Sciatic nerve (tissue), 2 donors: ENCODE measurements around the gene PLCD4. TPM values are rescaled to one million over a fixed set of nuclear protein-coding genes. Genes with fewer than 3 reads are reported as not detected.

ENCODE experiments used
- ATAC-seq: fragments of 200-7000 bp; cut with Tn5 transposase; one replicate; pipeline ENCODE4 v1.9.1; 2020; ENCODE audit warnings: mild to moderate bottlenecking, moderate library complexity
- DNase-seq: peaks from one replicate; pipeline ENCODE4 v3.0.0-alpha.2; 2020; ENCODE audit warnings: low spot score
- intact Hi-C: fragments of 100-400 bp; cut with DNase I; formaldehyde crosslinking; loops from one replicate; pipeline ENCODE4 v1.14.2; 2022
- total RNA-seq: library from RNA; stranded (reverse); fragmentation: NEBNext Ultra II Directional; extraction: Animal tissue kit (Norgen Biotek cat#: 25700); gene quantifications from one replicate; pipeline ENCODE4 v1.2.1, GENCODE V29; 2021
- donor health status: DM: no; HTN: no; CAD: no.
- donor health status: DM: no; HTN: no; CAD: no.

Gene PLCD4
- total RNA-seq, 1 donor from 2014 or later = 9.1 TPM

DNA sequence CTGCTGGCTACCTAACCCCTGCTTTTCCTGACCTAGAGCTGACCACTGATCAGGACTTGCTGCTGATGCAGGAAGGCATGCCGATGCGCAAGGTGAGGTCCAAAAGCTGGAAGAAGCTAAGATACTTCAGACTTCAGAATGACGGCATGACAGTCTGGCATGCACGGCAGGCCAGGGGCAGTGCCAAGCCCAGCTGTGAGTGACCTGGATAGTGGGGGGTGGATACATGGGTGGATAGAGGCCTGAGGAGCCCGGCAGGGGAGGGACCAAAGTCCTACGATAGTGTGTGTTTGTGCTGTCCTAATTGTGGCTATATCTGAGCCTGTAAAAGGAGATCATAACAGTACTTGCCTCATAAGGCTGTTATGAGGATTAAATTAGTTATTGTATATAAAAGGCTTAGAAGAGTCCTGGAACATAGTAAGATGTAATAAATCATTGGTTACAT is 8.2 kb downstream of the PLCD4 start:
- intact Hi-C loops = no loop called here
- DNase-seq (no peak), ATAC-seq (no peak)

DNA sequence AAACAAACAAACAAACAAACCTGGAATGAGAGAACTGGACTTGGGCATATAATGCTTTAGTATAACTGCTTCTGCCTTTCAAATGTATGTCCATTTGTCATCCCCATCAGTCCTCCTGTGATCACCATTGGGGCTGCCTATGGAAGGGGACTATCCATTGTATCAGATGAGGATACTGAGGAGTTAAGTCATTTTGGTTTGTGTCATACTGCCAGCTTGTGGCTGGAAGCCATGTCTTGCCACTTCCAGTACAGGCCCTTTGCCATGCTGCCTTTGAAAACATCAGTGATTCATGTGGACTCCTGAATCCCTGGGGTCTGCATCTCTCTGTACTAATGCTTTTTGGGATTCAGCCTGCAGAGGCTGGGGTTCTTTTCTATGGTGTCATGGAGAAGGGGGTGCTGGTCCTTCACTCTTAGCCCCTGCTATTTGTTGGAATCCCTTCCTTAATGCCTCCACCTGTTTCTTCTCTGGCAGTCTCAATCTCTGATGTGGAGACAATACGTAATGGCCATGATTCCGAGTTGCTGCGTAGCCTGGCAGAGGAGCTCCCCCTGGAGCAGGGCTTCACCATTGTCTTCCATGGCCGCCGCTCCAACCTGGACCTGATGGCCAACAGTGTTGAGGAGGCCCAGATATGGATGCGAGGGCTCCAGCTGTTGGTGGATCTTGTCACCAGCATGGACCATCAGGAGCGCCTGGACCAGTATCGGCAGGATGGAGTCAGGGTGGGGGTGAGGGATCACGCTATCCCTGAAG is 10.6 kb downstream of the PLCD4 start:
- DNase-seq = no peak
- intact Hi-C loops = no loop called here
- ATAC-seq = peak; percentile 26

DNA sequence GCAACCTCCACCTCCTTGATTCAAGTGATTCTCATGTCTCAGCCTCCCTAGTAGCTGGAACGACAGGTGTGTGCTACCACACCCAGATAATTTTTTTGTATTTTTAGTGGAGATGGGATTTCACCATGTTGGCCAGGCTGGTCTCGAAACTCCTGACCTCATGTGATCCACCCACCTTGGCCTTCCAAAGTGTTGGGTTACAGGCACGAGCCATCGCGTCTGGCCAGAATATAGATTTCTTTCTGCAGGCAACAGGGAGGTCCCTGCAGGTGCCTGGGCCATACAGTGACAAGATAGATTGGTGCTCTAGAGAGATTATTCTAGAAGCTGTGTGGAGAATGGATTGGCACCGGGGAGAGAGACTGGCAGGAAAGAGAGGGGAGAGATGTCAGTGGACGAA is 13.3 kb downstream of the PLCD4 start:
- intact Hi-C loops = no loop called here
- ATAC-seq = no peak
- no peak for DNase-seq

DNA sequence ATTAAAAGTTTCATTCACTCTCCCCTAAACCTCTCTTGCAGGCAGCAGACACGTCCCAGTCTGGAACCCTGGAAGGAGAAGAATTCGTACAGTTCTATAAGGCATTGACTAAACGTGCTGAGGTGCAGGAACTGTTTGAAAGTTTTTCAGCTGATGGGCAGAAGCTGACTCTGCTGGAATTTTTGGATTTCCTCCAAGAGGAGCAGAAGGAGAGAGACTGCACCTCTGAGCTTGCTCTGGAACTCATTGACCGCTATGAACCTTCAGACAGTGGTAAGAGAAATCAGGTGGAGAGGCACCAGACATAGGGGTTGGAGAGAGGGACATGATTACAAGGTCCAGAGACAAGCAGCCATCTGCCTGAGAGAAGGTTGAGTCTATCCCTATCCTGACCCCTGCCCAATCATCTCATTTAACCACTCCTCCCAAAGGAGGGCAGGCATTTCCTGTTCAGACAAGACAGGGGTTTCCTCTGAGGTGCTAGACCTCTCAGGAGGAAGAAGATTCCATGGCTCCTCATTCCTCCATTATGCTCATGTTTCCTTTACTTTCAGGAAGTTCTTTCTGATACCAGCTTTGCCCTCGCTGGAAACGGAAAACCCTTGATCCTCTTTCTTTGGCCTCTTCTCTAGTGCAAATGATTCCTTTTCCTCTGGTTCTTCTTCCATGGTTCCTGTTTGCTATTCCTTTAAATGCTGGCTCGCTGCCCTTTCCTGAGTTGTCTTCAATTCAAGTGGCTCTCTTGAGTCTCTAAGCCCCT is 15.1 kb downstream of the PLCD4 start:
- intact Hi-C loops = no loop called here
- DNase-seq (no peak), ATAC-seq (no peak)

DNA sequence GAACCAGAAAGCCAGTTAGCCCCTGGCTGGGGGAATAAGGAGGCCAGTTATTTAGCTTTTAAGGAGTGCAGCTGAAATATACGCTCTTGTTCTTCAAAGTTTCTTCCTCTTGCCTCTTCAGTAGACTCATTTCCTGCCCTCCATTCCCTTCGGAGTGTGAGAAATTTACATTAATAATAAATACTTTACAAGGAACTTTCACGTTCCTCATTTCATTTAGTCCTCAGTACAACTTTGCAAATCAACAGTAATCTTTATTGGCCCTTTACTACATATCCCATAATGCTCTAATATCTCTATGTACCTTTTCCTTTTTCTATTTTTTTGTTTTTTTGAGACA is 15.6 kb downstream of the PLCD4 start:
- ATAC-seq (no peak), DNase-seq (no peak)
- intact Hi-C loops = no loop called here

DNA sequence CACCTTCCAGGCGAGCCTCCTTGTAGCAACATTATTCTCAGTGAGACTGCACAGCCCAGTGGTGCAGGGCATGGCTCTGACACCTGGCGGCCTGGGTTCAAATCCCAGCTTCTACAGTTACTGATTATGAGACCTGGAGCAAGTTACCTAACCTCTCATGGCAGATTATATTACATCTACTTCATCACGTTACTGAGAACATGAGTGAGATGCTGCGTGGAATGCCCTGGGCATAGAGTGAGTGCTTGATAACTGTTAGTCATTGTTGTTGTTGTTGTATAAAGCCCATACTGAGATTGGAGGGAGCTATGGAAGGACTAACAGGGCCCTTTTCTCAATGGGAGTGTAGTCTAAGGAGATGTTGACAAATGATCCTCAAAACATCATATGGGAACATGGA is 18.7 kb downstream of the PLCD4 start:
- DNase-seq (no peak), ATAC-seq (no peak)
- intact Hi-C loops = no loop called here

DNA sequence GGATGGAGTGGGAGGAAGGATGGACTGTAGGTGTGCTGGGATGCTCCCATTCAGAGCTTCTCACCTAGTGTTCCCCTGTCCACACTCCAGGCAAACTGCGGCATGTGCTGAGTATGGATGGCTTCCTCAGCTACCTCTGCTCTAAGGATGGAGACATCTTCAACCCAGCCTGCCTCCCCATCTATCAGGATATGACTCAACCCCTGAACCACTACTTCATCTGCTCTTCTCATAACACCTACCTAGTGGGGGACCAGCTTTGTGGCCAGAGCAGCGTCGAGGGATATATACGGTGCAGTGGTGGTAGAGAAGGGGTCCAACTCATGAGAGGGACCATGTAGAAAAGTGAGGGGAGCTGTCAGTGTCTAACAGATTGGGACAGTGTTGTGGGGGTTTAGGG is 20.2 kb downstream of the PLCD4 start:
- DNase-seq = no peak
- intact Hi-C loops = no loop called here
- ATAC-seq = no peak

DNA sequence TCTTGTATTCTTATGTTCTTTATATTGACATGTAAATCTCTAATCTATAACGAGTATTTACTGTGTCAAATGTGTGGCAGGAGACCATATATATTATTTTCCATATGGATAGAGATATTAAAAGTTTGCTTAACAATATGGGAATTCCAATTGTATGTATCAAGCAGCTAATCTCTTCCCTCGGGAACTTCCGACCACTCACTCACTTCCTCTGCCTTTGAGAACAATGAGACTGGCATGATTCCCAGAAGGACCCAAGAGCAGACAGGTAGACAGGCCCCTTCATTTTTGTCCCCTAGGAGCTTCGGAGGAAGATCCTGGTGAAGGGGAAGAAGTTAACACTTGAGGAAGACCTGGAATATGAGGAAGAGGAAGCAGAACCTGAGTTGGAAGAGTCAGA is 24.1 kb downstream of the PLCD4 start:
- intact Hi-C loops = no loop called here
- no peak for DNase-seq
- ATAC-seq = no peak

DNA sequence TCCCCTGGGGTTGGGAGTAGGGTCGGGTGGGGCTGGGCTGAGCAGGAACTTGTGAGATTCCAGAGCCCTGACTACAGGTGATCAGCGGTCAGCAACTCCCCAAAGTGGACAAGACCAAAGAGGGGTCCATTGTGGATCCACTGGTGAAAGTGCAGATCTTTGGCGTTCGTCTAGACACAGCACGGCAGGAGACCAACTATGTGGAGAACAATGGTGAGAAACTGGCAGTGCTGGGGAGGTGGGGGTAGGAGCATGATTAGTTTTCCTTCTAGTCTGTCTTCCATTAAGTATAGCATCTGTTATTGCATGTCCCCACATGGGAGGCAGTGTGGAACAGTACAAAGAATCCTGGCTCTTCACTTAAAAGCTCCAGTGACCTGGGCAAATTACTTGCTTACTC is 28.0 kb downstream of the PLCD4 start:
- no peak for DNase-seq
- ATAC-seq = no peak
- intact Hi-C loops = no loop called here

DNA sequence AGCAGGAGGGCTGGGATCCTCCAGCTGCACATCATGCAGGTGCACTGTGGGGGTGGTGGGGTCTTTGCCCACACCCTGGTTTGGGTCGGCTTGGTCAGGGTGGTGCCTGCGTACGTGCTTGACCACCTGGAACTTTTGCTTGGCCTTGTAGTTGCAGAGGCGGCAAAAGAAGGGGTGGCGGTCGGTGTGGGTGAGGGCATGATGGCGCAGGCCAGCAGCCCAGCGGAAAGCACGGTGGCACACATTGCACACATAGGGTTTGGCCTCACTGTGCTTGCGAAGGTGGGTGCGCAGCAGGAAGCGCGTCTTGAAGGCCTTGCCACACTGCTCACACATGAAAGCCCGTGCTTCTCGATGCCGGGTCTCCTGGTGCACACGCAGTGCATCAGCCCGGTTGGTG is 30.7 kb downstream of the PLCD4 start:
- ATAC-seq (no peak), DNase-seq (no peak)
- intact Hi-C loops = no loop called here

DNA sequence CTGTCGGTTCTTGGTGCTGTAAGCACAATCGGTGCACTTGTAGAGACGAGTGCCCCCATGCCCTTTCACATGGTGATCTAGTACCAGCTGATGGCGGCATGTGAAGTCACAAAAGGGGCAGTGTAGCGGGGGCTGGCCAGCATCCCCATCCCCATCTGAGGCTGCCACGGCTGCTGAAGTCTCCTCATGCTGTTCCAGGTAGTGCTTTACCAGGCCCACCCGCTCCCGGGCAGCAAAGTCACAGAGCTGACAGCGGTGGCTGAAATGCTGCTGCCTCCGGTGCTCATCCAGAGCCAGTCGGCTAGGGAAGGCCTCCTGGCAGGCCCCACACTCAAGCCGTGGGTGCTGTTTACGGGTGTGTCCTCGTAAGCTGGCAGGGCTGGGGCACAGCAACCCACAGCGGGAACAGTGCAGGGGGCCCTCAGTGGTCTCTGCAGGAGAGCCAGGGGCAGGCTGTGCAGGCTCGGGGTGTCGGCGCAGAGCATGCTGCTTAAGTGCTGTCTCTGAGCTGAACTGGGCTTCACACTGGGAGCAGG is 34.5 kb downstream of the PLCD4 start:
- intact Hi-C loops = no loop called here
- ATAC-seq (no peak), DNase-seq (no peak)

DNA sequence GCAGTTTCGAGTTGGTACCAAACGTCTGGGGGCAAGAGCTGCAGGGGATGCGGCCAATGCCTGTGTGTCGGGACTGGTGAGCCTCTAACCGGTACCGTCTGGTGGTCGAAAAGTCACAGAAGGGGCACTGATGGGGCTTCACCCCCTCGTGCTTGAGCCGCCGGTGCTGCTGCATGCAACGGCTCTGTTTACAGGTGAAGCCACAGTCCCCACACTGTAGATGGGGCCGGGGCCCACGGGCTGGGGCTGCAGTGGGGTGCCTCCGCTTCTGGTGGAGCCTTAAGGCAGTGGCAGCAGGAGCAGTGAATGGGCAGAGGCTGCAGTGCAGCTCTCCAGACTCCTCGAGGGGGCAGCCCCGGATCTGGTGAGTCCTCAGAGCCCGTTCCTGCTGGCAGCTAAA is 35.1 kb downstream of the PLCD4 start:
- peak; percentile 30 for ATAC-seq
- intact Hi-C loops = no loop called here
- DNase-seq = no peak

DNA sequence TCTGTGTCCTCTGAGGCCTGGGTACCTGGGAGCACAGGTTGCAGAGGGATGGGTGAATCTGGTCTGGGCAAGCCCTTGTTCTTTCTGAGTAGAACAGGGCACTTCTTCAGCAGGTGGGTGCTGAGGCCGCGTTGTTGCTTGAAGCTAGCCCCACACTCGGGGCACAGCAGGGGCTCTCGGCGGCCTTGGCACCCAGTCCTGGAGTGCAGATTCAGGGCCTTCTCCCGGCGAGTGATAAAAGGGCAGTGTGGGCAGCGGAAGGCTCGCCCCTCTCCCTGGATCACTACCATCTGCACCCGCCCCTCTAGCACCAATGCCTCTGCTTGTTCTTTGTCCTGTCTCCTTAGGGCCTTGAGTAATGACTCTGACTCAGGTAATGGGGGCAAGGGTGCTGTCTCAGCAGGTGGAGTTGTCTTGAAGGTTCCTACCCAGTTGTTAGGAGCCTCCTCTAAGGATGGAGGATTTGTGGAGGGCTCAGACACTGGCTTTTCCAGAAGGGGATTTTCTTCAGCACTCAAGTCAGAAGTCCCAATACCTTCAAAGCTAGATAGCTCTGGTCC is 36.1 kb downstream of the PLCD4 start:
- DNase-seq (no peak), ATAC-seq (no peak)
- intact Hi-C loops = no loop called here

DNA sequence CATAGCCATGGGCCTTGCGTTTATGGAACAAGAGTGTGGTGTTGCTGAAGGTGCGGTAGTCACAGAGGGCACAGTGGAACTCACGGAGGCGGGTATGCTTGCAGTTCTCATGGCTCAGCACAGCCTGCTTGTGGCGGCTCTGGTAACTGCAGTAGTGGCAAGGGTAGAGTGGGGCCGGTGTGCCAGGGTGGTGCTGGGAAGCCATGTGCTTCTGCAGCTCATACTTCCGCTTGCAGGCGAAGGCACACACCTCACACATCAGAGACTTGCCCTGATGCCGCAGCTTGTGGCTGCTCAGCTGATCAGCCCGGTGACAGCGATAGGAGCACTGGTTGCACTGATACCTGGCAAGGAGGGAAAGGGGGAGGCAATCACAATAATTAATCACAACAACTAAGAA is 37.0 kb downstream of the PLCD4 start:
- ATAC-seq = no peak
- intact Hi-C loops = no loop called here
- no peak for DNase-seq

DNA sequence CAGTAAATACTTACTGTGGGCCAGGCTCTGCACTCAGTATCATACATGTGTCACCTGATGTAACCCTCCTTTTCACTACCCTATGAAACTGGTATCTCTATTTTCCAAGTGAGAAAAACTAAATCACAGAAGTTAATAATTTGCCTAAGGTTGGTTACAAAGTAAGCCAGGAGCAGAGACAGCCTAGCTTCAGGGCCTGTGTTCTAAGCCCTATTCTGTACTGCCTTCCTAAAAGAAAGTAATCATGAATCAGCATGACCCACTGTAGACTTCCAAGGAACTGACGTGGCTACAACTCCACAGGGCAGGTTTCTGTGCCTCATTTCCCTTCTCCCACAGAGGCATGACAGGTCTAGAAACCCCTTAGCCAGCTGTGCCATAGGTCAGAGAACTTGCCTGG is 37.4 kb downstream of the PLCD4 start:
- no peak for ATAC-seq
- no peak for DNase-seq
- intact Hi-C loops = no loop called here

DNA sequence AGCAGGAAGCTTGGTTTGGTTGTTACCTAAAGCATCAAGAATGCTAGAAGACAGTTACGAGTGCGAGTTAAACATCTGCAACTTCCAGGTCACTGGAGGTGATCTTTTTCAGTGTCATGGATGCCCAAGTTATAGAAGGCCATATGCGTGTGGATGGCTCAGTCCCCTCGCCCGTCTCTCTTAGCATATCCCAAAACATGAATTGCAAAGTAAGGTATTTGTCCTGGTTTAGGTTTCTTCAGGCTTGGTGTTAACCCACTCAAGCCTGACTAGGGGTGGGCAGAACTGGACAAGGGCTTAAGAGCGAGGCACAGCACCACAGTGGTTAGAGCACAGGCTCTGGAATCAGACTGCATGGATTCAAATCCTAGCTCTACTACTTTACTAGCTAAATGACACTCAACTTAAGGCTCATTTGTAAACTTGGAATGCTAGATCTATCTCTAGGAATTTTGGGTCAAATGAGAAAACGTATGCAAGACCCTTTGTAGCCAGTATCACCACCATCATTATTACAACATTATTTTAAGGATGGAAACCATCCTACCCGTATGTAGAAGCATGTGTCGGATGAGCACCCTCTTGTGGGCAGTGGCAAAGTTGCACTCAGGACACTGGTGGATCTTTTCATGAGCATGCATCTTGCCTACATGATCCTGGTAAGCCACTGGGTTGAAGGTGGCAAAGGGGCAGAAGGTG is 40.5 kb downstream of the PLCD4 start:
- ATAC-seq (peak; percentile 64), DNase-seq (peak; percentile 74)
- intact Hi-C loops = no loop called here

DNA sequence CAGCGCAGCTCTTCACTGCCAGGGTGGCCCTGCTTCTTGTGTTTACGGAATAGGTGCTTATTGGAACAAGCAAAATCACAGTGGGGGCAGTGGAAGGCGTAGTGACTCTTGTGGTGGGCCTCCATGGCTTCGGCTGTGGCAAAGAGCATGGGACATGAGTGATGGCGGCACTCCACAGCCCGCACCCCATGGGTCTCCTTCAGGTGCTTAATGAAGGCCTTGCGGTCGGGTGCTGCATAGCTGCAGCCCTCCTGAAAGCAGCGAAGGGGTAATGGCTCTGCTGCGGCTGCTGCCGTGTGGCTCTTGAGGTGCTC is 41.0 kb downstream of the PLCD4 start:
- DNase-seq (no peak), ATAC-seq (no peak)
- intact Hi-C loops = no loop called here

DNA sequence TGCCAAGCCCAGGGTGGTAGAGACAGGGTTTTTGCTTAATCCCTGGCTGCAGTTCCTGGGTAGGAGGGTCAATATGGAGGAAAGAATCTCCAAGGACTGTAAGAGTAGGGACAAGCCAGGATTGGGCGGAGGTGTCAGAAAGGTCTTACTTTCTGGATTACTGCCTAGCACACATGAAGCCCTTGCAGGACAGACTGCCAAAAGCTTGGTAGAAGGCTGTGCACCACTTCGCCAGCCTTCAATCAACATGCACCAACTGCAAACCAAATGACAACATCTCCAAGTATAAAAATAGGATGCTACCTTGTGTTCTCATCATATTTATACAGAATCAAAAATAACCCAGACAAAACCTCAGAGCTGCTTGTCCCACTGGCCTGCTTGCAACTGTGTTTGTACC is 48.1 kb downstream of the PLCD4 start:
- no peak for ATAC-seq
- intact Hi-C loops = no loop called here
- no peak for DNase-seq

DNA sequence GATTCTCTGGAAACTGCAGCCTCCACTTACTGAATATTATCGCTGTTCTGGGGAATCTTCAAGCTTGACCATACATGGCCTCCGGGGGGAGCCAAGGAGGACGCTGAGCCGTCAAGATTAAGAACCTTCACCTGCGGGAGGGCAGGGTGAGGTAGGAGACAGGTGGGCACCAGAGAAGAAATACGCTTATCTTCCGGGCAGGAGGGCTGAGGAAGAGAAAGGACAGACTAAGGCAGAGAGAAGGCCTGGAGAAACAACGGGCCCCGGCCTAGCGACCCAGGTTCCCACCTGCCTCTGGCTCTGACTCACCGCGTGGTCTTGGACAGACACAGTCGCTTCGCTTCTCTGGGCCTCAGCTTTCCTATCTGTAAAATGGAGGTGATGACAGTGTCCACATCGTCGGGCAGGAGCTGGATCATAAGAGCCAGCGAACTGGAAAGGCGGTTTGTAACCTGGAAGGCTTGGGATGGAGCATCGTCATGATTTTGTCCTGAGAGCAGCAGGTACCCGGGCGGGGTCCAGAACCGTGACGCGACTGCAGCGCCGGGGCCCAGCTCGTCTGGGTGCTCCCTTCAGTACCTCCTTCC is 51.1 kb downstream of the PLCD4 start:
- intact Hi-C loops = no loop called here
- DNase-seq = no peak
- no peak for ATAC-seq
